Measurements from ENCODE around the gene LTB4R2.
"Not testable (repeated sequence)": the region's sequence is repeated elsewhere in the genome, so short reads cannot be mapped to it uniquely, and the experiment has no call there.

The LTB4R2 gene

GRCh38 chr14:24343795-24344660 lies 34.1 kb downstream of the LTB4R2 start:
- no peak overlapping the region for H3K27ac ChIP-seq
- DNase-seq (ENCODE audit: low spot score), result no peak
- no peak for TF ChIP-seq CTCF (IDR thresholded peaks at IDR 0.05)
- no peak overlapping the region for H3K4me3 ChIP-seq

GRCh38 chr14:24347134-24347533 lies 37.2 kb downstream of the LTB4R2 start:
- no peak for DNase-seq (ENCODE audit: low spot score)
- H3K4me3 ChIP-seq, result no peak overlapping the region
- no peak for TF ChIP-seq CTCF (IDR thresholded peaks at IDR 0.05)
- H3K27ac ChIP-seq, result peak overlapping the region in 1 of 2 donors; percentile 22

- no peak for DNase-seq (ENCODE audit: low spot score)
- TF ChIP-seq CTCF (IDR thresholded peaks at IDR 0.05), result no peak
These were observed 38.2 kb downstream of the LTB4R2 start for GRCh38 chr14:24348186-24348585.

GRCh38 chr14:24349742-24350141 lies 39.8 kb downstream of the LTB4R2 start:
- TF ChIP-seq CTCF (IDR thresholded peaks at IDR 0.05), result no peak
- H3K27ac ChIP-seq, result no peak overlapping the region
- no peak for DNase-seq (ENCODE audit: low spot score)
- H3K4me3 ChIP-seq, result no peak overlapping the region

More at GRCh38 chr14:24348186-24348585, 38.2 kb downstream of the LTB4R2 start:
- H3K4me3 ChIP-seq, result no peak overlapping the region
- H3K27ac ChIP-seq, result no peak overlapping the region

GRCh38 chr14:24351517-24351916 lies 41.6 kb downstream of the LTB4R2 start:
- no peak for TF ChIP-seq CTCF (IDR thresholded peaks at IDR 0.05)
- Histone ChIP-seq H3K4me3 (no peak overlapping the region), H3K27ac (no peak overlapping the region)
- no peak for DNase-seq (ENCODE audit: low spot score)

- Histone ChIP-seq H3K27ac (no peak overlapping the region), H3K4me3 (no peak overlapping the region)
- TF ChIP-seq CTCF (IDR thresholded peaks at IDR 0.05), result no peak
- DNase-seq (ENCODE audit: low spot score), result no peak
These were observed 43.9 kb downstream of the LTB4R2 start for GRCh38 chr14:24353559-24354481.

- H3K27ac ChIP-seq; H3K4me3 ChIP-seq; DNase-seq (ENCODE audit: low spot score): not testable (repeated sequence)
These were observed 44.5 kb downstream of the LTB4R2 start for GRCh38 chr14:24354482-24354825.

All from coronary artery (tissue), 2 donors.